Glomerular visceral epithelial cell (primary cell): ENCODE measurements around the gene PKM.

Source experiments
- DNase-seq: peaks from one replicate; pipeline ENCODE4 v3.0.0-alpha.2; 2016; ENCODE audit errors: extremely low spot score

PKM gene

GRCh38 chr15:72200395-72201237, 30.4 kb downstream of the PKM start:
- DNase-seq: no peak

- DNase-seq: peak; percentile 86
These were observed 31.2 kb downstream of the PKM start for GRCh38 chr15:72199721-72200212.

GRCh38 chr15:72199205-72199515, 31.8 kb downstream of the PKM start:
- DNase-seq: no peak

GRCh38 chr15:72198356-72199204, 32.4 kb downstream of the PKM start:
- DNase-seq: no peak

- peak; percentile 71 for DNase-seq
These were observed 33.3 kb downstream of the PKM start, which contains the start of gene GRAMD2A for GRCh38 chr15:72197460-72198355. Gene GRAMD2A (minus strand): TSS chr15:72197787.

- no peak for DNase-seq
These were observed 33.9 kb downstream of the PKM start for GRCh38 chr15:72197041-72197459.

GRCh38 chr15:72196409-72197040, 34.5 kb downstream of the PKM start:
- DNase-seq: no peak

- no peak for DNase-seq
These were observed 35.9 kb downstream of the PKM start for GRCh38 chr15:72195101-72195511.

- no peak for DNase-seq
These were observed 37.1 kb downstream of the PKM start for GRCh38 chr15:72193836-72194396.

GRCh38 chr15:72192416-72192815, 38.6 kb downstream of the PKM start:
- DNase-seq: no peak

GRCh38 chr15:72189250-72189902, 41.6 kb downstream of the PKM start:
- DNase-seq: no peak

- DNase-seq: peak; percentile 72
These were observed 46.7 kb downstream of the PKM start for GRCh38 chr15:72184165-72184811.

- DNase-seq: no peak
These were observed 47.2 kb downstream of the PKM start for GRCh38 chr15:72183781-72184164.

GRCh38 chr15:72182673-72183072, 48.3 kb downstream of the PKM start:
- DNase-seq: no peak

GRCh38 chr15:72182244-72182643, 48.7 kb downstream of the PKM start:
- no peak for DNase-seq

- no peak for DNase-seq
These were observed 50.1 kb downstream of the PKM start for GRCh38 chr15:72180761-72181324.

GRCh38 chr15:72179950-72180581, 50.9 kb downstream of the PKM start:
- no peak for DNase-seq

- DNase-seq: no peak
These were observed 51.9 kb downstream of the PKM start for GRCh38 chr15:72178976-72179585.

GRCh38 chr15:72176743-72177142, 54.2 kb downstream of the PKM start:
- no peak for DNase-seq
